Activated CD4-positive, alpha-beta T cell treated with anti-CD3 and anti-CD28 coated beads, Interleukin-2, Interleukin-4, amounts not matched to agents 100 ng/mL and 50 ng/mL, durations not matched to agents 16 hours and 8 hours (primary cell): ENCODE results near the gene SERPINB7.
"Not testable (repeated sequence)": the region's sequence is repeated elsewhere in the genome, so short reads cannot be mapped to it uniquely, and the experiment has no call there.

Source experiments
- DNase-seq: peaks from one replicate; pipeline ENCODE4 v3.0.0-alpha.2; 2020; ENCODE audit warnings: low spot score

Gene SERPINB7

GRCh38 chr18:63775166-63775730 lies at the start of gene SERPINB7:
Gene SERPINB7, plus strand, starts transcription at chr18:63775418. Its CDS starts 6,955 bp downstream, at chr18:63782373.
- DNase-seq, result no peak

GRCh38 chr18:63725682-63726480 lies 49.3 kb upstream of the SERPINB7 start:
- DNase-seq, result no peak

GRCh38 chr18:63730773-63731172 lies 44.4 kb upstream of the SERPINB7 start:
- no peak for DNase-seq

GRCh38 chr18:63731215-63731614 lies 44.0 kb upstream of the SERPINB7 start:
- DNase-seq, result no peak

GRCh38 chr18:63736876-63737275 lies 38.3 kb upstream of the SERPINB7 start:
- DNase-seq, result no peak

GRCh38 chr18:63741769-63742168 lies 33.4 kb upstream of the SERPINB7 start:
- DNase-seq, result no peak

- DNase-seq, result no peak
These were observed 28.2 kb upstream of the SERPINB7 start for GRCh38 chr18:63747006-63747405.

GRCh38 chr18:63749489-63749888 lies 25.7 kb upstream of the SERPINB7 start:
- no peak for DNase-seq

GRCh38 chr18:63752636-63753035 lies 22.6 kb upstream of the SERPINB7 start:
- DNase-seq, result no peak

GRCh38 chr18:63753676-63754075 lies 21.5 kb upstream of the SERPINB7 start:
- no peak for DNase-seq

- no peak for DNase-seq
These were observed 17.7 kb upstream of the SERPINB7 start for GRCh38 chr18:63757541-63757940.

- no peak for DNase-seq
These were observed 16.5 kb upstream of the SERPINB7 start for GRCh38 chr18:63758615-63759240.

GRCh38 chr18:63759786-63760185 lies 15.4 kb upstream of the SERPINB7 start:
- DNase-seq, result not testable (repeated sequence)

- DNase-seq, result no peak
These were observed 12.7 kb upstream of the SERPINB7 start for GRCh38 chr18:63762518-63762917.

GRCh38 chr18:63763831-63764600 lies 11.2 kb upstream of the SERPINB7 start:
- no peak for DNase-seq

GRCh38 chr18:63765837-63766236 lies 9.4 kb upstream of the SERPINB7 start:
- DNase-seq, result no peak

- DNase-seq, result no peak
These were observed 1.7 kb upstream of the SERPINB7 start for GRCh38 chr18:63773551-63773950.

GRCh38 chr18:63774511-63774910 lies 707 bp upstream of the SERPINB7 start:
- no peak for DNase-seq

GRCh38 chr18:63779386-63779785 lies 4.2 kb downstream of the SERPINB7 start:
- DNase-seq, result no peak

- peak; percentile 2 for DNase-seq
These were observed 8.2 kb downstream of the SERPINB7 start for GRCh38 chr18:63783394-63783793.

GRCh38 chr18:63784787-63785452 lies 9.7 kb downstream of the SERPINB7 start:
- DNase-seq, result no peak

- DNase-seq, result no peak
These were observed 12.5 kb downstream of the SERPINB7 start for GRCh38 chr18:63787673-63788072.
